Hepatocyte (in vitro differentiated cells): ENCODE data around the gene ACBD3. TPM values are rescaled to one million over a fixed set of nuclear protein-coding genes. Genes with fewer than 3 reads are reported as not detected.

Source experiments
- DNase-seq: peaks from one replicate; pipeline ENCODE4 v3.0.0-alpha.2; 2016; ENCODE audit warnings: low spot score
- H2AFZ ChIP-seq: fragments of 200-600 bp; sonication (generic); 2 replicates; pipeline ENCODE4 v1.6.0; 2016; ENCODE audit warnings: antibody characterized with exemption, mild to moderate bottlenecking
- H3K27ac ChIP-seq: fragments of 200-600 bp; sonication (generic); 2 replicates; pipeline ENCODE4 v1.5.1; 2016; ENCODE audit warnings: mild to moderate bottlenecking
- H3K27me3 ChIP-seq: fragments of 200-600 bp; sonication (generic); 2 replicates; pipeline ENCODE4 v1.6.1; 2016
- H3K36me3 ChIP-seq: fragments of 200-600 bp; sonication (generic); replicated peaks from 2 replicates; pipeline ENCODE4 v1.5.1; 2016; ENCODE audit warnings: low read depth; ENCODE audit not compliant: insufficient read depth
- H3K4me1 ChIP-seq: fragments of 200-600 bp; sonication (generic); 2 replicates; pipeline ENCODE4 v1.5.1; 2016; ENCODE audit warnings: mild to moderate bottlenecking, moderate library complexity; ENCODE audit not compliant: insufficient read depth
- H3K4me2 ChIP-seq: fragments of 200-600 bp; sonication (generic); 2 replicates; pipeline ENCODE4 v1.6.0; 2016
- H3K4me3 ChIP-seq: fragments of 200-600 bp; sonication (generic); 2 replicates; pipeline ENCODE4 v1.5.1; 2016; ENCODE audit warnings: mild to moderate bottlenecking
- H3K79me2 ChIP-seq: fragments of 200-600 bp; sonication (generic); 2 replicates; pipeline ENCODE4 v1.6.0; 2017; ENCODE audit warnings: mild to moderate bottlenecking
- H3K9me2 ChIP-seq: fragments of 200-600 bp; sonication (generic); replicated peaks from 2 replicates; pipeline ENCODE4 v1.6.0; 2017; ENCODE audit warnings: mild to moderate bottlenecking; ENCODE audit not compliant: insufficient read depth
- H3K9me3 ChIP-seq: fragments of 200-600 bp; sonication (generic); 2 replicates; pipeline ENCODE4 v1.5.1; 2016; ENCODE audit warnings: low read depth, mild to moderate bottlenecking
- H4K20me1 ChIP-seq: fragments of 200-600 bp; sonication (generic); 2 replicates; pipeline ENCODE4 v1.6.0; 2016; ENCODE audit warnings: mild to moderate bottlenecking; ENCODE audit not compliant: insufficient read depth, poor library complexity, severe bottlenecking
- EZH2 ChIP-seq: fragments of 200-600 bp; sonication (generic); IDR thresholded peaks from 2 replicates; pipeline ENCODE4 v1.6.1; 2016; ENCODE audit warnings: antibody characterized with exemption, mild to moderate bottlenecking, borderline replicate concordance
- EZH2phosphoT487 ChIP-seq: fragments of 200-600 bp; sonication (generic); IDR thresholded peaks from one replicate; pipeline ENCODE4 v1.6.1; 2018; ENCODE audit warnings: antibody characterized with exemption, mild to moderate bottlenecking, low read depth, moderate library complexity; ENCODE audit not compliant: unreplicated experiment, severe bottlenecking
- WGBS: methylation state at CpG from one replicate; pipeline ENCODE4 v1.1.6; 2016; ENCODE audit warnings: low lambda C conversion rate; ENCODE audit errors: missing lambda C conversion rate; 5-methylcytosine and 5-hydroxymethylcytosine counted together
- polyA plus RNA-seq: library from polyadenylated mRNA; unstranded; fragments of >200 nt; fragmentation: Nextera tagmentation; extraction: Ambion mirVana; gene quantifications from 2 replicates; pipeline ENCODE4 v1.2.1, GENCODE V29; 2016
- total RNA-seq: library from RNA; depleted of rRNA; stranded (reverse); fragments of >200 nt; gene quantifications from 2 replicates; pipeline ENCODE4 v1.2.3, GENCODE V29; 2014
- TF ChIP-seq, protein P1 (sequence below): fragments of 200-600 bp; sonication (generic); IDR thresholded peaks from 2 replicates; pipeline ENCODE4 v1.5.1; 2016; ENCODE audit warnings: antibody characterized with exemption, mild to moderate bottlenecking; ENCODE audit not compliant: poor library complexity

Gene ACBD3
- total and polyA plus RNA-seq, 2 experiments from 2014 or later = 50.8 to 60.3 TPM

DNA sequence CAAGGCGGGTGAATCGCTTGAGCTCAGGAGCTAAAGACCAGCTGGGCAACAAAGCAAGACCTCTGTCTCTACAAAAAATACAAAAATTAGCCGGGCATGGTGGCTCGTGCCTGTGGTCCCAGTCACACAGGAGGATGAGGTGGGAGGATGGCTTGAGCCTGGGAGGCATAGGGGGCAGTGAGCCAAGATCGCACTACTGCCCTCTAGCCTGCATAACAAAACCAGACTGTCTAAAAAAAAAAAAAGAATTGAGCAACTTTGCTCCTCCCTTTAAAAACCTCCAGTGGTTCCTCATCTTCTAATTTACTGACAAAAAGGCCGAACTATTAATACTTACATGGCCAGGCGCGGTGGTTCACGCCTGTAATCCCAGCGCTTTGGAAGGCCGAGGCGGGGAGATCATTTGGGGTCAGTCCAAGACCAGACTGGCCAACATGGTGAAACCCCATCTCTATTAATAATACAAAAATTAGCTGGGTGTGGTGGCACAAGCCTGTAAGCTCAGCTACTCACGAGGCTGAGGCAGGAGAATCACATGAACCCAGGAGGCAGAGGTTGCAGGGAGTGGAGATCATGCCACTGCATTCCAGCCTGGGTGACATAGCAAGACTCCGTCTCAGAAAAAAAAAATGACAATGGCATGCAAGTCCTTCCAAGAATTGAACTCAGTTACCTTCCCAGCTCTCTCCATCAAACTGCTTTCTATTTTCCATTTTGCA is 4.4 kb downstream of the ACBD3 start:
- no peak for TF ChIP-seq EZH2
- TF ChIP-seq, protein P1, sequence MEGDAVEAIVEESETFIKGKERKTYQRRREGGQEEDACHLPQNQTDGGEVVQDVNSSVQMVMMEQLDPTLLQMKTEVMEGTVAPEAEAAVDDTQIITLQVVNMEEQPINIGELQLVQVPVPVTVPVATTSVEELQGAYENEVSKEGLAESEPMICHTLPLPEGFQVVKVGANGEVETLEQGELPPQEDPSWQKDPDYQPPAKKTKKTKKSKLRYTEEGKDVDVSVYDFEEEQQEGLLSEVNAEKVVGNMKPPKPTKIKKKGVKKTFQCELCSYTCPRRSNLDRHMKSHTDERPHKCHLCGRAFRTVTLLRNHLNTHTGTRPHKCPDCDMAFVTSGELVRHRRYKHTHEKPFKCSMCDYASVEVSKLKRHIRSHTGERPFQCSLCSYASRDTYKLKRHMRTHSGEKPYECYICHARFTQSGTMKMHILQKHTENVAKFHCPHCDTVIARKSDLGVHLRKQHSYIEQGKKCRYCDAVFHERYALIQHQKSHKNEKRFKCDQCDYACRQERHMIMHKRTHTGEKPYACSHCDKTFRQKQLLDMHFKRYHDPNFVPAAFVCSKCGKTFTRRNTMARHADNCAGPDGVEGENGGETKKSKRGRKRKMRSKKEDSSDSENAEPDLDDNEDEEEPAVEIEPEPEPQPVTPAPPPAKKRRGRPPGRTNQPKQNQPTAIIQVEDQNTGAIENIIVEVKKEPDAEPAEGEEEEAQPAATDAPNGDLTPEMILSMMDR = peak; percentile 27
- Histone ChIP-seq H3K4me1 (peaks cover 28% of the 10 kb centered on the region), H3K36me3 (no peaks in the 10 kb centered on the region), H3K27ac (peak overlapping the region; percentile 32), H3K4me2 (peak overlapping the region; percentile 52), H3K27me3 (no peaks in the 10 kb centered on the region), H3K4me3 (no peak overlapping the region), H3K9me2 (no peaks in the 10 kb centered on the region), H2AFZ (no peak overlapping the region), H3K9me3 (no peaks in the 10 kb centered on the region), H3K79me2 (peaks cover 91% of the 10 kb centered on the region), H4K20me1 (peaks cover 83% of the 10 kb centered on the region)
- DNase-seq = peak; percentile 49
- 85% methylated on average over 14 of the region's 14 CpGs for WGBS

GRCh38 chr1:226176870-226177269 is 9.7 kb downstream of the ACBD3 start:
- H2AFZ ChIP-seq = no peak overlapping the region
- TF ChIP-seq EZH2 = no peak
- TF ChIP-seq, protein P1 = no peak
- TF ChIP-seq EZH2phosphoT487 = no peak
- H4K20me1 ChIP-seq = peaks cover 95% of the 10 kb centered on the region
- WGBS = 99% methylated on average over 8 of the region's 8 CpGs
- peaks cover 100% of the 10 kb centered on the region for H3K79me2 ChIP-seq
- no peaks in the 10 kb centered on the region for H3K27me3 ChIP-seq
- no peaks in the 10 kb centered on the region for H3K9me3 ChIP-seq
- no peak overlapping the region for H3K27ac ChIP-seq
- H3K4me1 ChIP-seq = peaks cover 9% of the 10 kb centered on the region
- DNase-seq = no peak
- no peaks in the 10 kb centered on the region for H3K36me3 ChIP-seq
- H3K9me2 ChIP-seq = no peaks in the 10 kb centered on the region
- no peak overlapping the region for H3K4me3 ChIP-seq
- H3K4me2 ChIP-seq = no peak overlapping the region

DNA sequence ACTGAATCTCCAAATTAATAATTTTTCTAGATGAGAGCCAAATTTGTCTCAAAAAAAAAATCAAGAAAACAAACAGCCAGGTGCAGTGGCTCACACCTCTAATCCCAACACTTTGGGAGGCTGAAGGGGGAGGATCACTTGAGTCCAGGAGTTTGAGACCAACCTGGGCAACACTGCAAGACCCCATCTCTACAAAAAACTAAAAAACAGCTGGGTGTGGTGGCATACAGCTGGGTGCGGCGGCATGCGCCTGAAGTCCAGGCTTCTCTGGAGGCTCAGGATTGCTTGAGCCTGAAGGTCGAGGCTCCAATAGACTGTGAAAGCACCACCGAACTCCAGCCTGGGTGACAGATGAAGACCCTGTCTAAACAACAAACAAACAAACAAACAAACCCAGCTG is 14.0 kb downstream of the ACBD3 start:
- TF ChIP-seq, protein P1 = no peak
- TF ChIP-seq EZH2 (no peak), EZH2phosphoT487 (no peak)
- H3K27me3 ChIP-seq = no peaks in the 10 kb centered on the region
- H4K20me1 ChIP-seq = peaks cover 88% of the 10 kb centered on the region
- no peak for DNase-seq
- H3K4me1 ChIP-seq = no peaks in the 10 kb centered on the region
- H3K4me3 ChIP-seq = no peak overlapping the region
- no peak overlapping the region for H2AFZ ChIP-seq
- no peaks in the 10 kb centered on the region for H3K9me3 ChIP-seq
- H3K27ac ChIP-seq = no peak overlapping the region
- no peaks in the 10 kb centered on the region for H3K36me3 ChIP-seq
- no peaks in the 10 kb centered on the region for H3K9me2 ChIP-seq
- 95% methylated on average over 5 of the region's 5 CpGs for WGBS
- H3K4me2 ChIP-seq = no peak overlapping the region
- peaks cover 99% of the 10 kb centered on the region for H3K79me2 ChIP-seq

GRCh38 chr1:226166341-226166740 is 20.2 kb downstream of the ACBD3 start:
- 95% methylated on average over 9 of the region's 9 CpGs for WGBS
- no peak for DNase-seq
- no peaks in the 10 kb centered on the region for H3K4me1 ChIP-seq
- H3K4me2 ChIP-seq = no peak overlapping the region
- H3K4me3 ChIP-seq = no peak overlapping the region
- TF ChIP-seq EZH2 (no peak), EZH2phosphoT487 (no peak)
- TF ChIP-seq, protein P1 = no peak
- H3K79me2 ChIP-seq = peaks cover 98% of the 10 kb centered on the region
- no peaks in the 10 kb centered on the region for H3K36me3 ChIP-seq
- H3K9me2 ChIP-seq = no peaks in the 10 kb centered on the region
- no peaks in the 10 kb centered on the region for H3K9me3 ChIP-seq
- no peak overlapping the region for H3K27ac ChIP-seq
- H4K20me1 ChIP-seq = peaks cover 60% of the 10 kb centered on the region
- no peak overlapping the region for H2AFZ ChIP-seq
- no peaks in the 10 kb centered on the region for H3K27me3 ChIP-seq
